ENCODE measurements around the gene DTNB.
"Not testable (repeated sequence)": the region's sequence is repeated elsewhere in the genome, so short reads cannot be mapped to it uniquely, and the experiment has no call there.

Gene DTNB

GRCh38 chr2:25682082-25682481 lies 8.7 kb upstream of the DTNB start:
- no peak for DNase-seq

GRCh38 chr2:25677877-25678276 lies 4.5 kb upstream of the DTNB start:
- no peak for DNase-seq

GRCh38 chr2:25674077-25674362 lies 643 bp upstream of the DTNB start:
- no peak for DNase-seq

GRCh38 chr2:25672494-25673299 lies 680 bp downstream of the DTNB start:
- peak; percentile 42 for DNase-seq

- no peak for DNase-seq
These were observed 1.8 kb downstream of the DTNB start for GRCh38 chr2:25671622-25672021.

- no peak for DNase-seq
These were observed 3.9 kb downstream of the DTNB start for GRCh38 chr2:25669520-25669919.

GRCh38 chr2:25666218-25666617 lies 7.2 kb downstream of the DTNB start:
- no peak for DNase-seq

- DNase-seq, result not testable (repeated sequence)
These were observed 7.9 kb downstream of the DTNB start for GRCh38 chr2:25665429-25665828.

GRCh38 chr2:25664965-25665307 lies 8.4 kb downstream of the DTNB start:
- no peak for DNase-seq

- DNase-seq, result no peak
These were observed 9.0 kb downstream of the DTNB start for GRCh38 chr2:25664183-25664964.

- no peak for DNase-seq
These were observed 18.1 kb downstream of the DTNB start for GRCh38 chr2:25655316-25655715.

GRCh38 chr2:25654801-25655200 lies 18.6 kb downstream of the DTNB start:
- DNase-seq, result no peak

GRCh38 chr2:25651782-25652455 lies 21.5 kb downstream of the DTNB start:
- no peak for DNase-seq

- no peak for DNase-seq
These were observed 22.3 kb downstream of the DTNB start for GRCh38 chr2:25651066-25651465.

GRCh38 chr2:25650256-25650655 lies 23.1 kb downstream of the DTNB start:
- DNase-seq, result no peak

- DNase-seq, result no peak
These were observed 23.6 kb downstream of the DTNB start for GRCh38 chr2:25649786-25650185.

- DNase-seq, result no peak
These were observed 31.1 kb downstream of the DTNB start for GRCh38 chr2:25642298-25642697.

GRCh38 chr2:25639696-25640095 lies 33.7 kb downstream of the DTNB start:
- DNase-seq, result no peak

- no peak for DNase-seq
These were observed 34.2 kb downstream of the DTNB start for GRCh38 chr2:25639131-25639530.

GRCh38 chr2:25635797-25636196 lies 37.6 kb downstream of the DTNB start:
- no peak for DNase-seq

- DNase-seq, result not testable (repeated sequence)
These were observed 39.6 kb downstream of the DTNB start for GRCh38 chr2:25633801-25634200.

- no peak for DNase-seq
These were observed 41.0 kb downstream of the DTNB start for GRCh38 chr2:25632396-25632795.

GRCh38 chr2:25624635-25625034 lies 48.7 kb downstream of the DTNB start:
- DNase-seq, result no peak

- DNase-seq, result no peak
These were observed 50.0 kb downstream of the DTNB start for GRCh38 chr2:25623361-25623760.
